Mesenchymal stem cell (in vitro differentiated cells and primary cell): Measurements from ENCODE around the gene FRMD4A.

ENCODE experiments used
- DNase-seq: peaks from one replicate; pipeline ENCODE4 v3.0.0-alpha.2; 2013
- H2AFZ ChIP-seq: one replicate; pipeline ENCODE4 v1.6.1; 2013; ENCODE audit warnings: low read depth, mild to moderate bottlenecking, control low read depth, inconsistent platforms, low read length, moderate library complexity
- H2AK5ac ChIP-seq: 2 replicates; pipeline ENCODE4 v1.6.1; 2013; ENCODE audit warnings: low read length, moderate library complexity, mild to moderate bottlenecking, inconsistent platforms; ENCODE audit not compliant: severe bottlenecking
- H2BK120ac ChIP-seq: one replicate; pipeline ENCODE4 v1.6.1; 2013; ENCODE audit warnings: low read depth, mild to moderate bottlenecking, inconsistent platforms, low read length, moderate library complexity
- H2BK12ac ChIP-seq, 2 experiments: one replicate each; pipeline ENCODE4 v1.6.1; 2013; ENCODE audit warnings: inconsistent platforms in 2 of 2, low read length in 2 of 2, mild to moderate bottlenecking in 2 of 2, moderate library complexity in 2 of 2, control low read depth in 1 of 2
- H2BK15ac ChIP-seq: one replicate; pipeline ENCODE4 v1.6.1; 2013; ENCODE audit warnings: mild to moderate bottlenecking, low read depth, inconsistent platforms; ENCODE audit not compliant: poor library complexity, severe bottlenecking
- H2BK5ac ChIP-seq: 2 replicates; pipeline ENCODE4 v1.6.1; 2013; ENCODE audit warnings: low read depth, mild to moderate bottlenecking, low read length, control low read depth, inconsistent platforms; ENCODE audit not compliant: poor library complexity, severe bottlenecking
- H3K14ac ChIP-seq, 2 experiments: one replicate each; pipeline ENCODE4 v1.6.1; 2013; ENCODE audit warnings: inconsistent platforms in 2 of 2, low read length in 2 of 2, control low read depth in 1 of 2, mild to moderate bottlenecking in 1 of 2, moderate library complexity in 1 of 2
- H3K18ac ChIP-seq, 2 experiments: one replicate each; pipeline ENCODE4 v1.6.1; 2013; ENCODE audit warnings: inconsistent platforms in 2 of 2, low read length in 2 of 2, control low read depth in 1 of 2, low read depth in 1 of 2, mild to moderate bottlenecking in 1 of 2
- H3K23ac ChIP-seq, 2 experiments: one replicate each; pipeline ENCODE4 v1.6.1; 2013; ENCODE audit warnings: inconsistent platforms in 2 of 2, low read length in 2 of 2, mild to moderate bottlenecking in 2 of 2, moderate library complexity in 2 of 2, control low read depth in 1 of 2
- H3K27ac ChIP-seq: 2 replicates; pipeline ENCODE4 v1.5.1; 2013; ENCODE audit warnings: mild to moderate bottlenecking, moderate library complexity, low read length, control low read depth, inconsistent platforms; ENCODE audit not compliant: poor library complexity, severe bottlenecking
- H3K27me3 ChIP-seq, 2 experiments: 2 replicates each; pipeline versions ENCODE4 v1.6.1 to v1.7.0; 2013; ENCODE audit warnings: low read length in 2 of 2, mild to moderate bottlenecking in 2 of 2, moderate library complexity in 2 of 2, control low read depth in 1 of 2, inconsistent platforms in 1 of 2; ENCODE audit not compliant: control insufficient read depth in 1 of 2, insufficient read depth in 1 of 2
- H3K36me3 ChIP-seq, 2 experiments: 2 replicates each; pipeline versions ENCODE4 v1.6.1 to v1.7.0; 2013; ENCODE audit warnings: low read length in 2 of 2, control low read depth in 1 of 2, inconsistent platforms in 1 of 2, low read depth in 1 of 2, mild to moderate bottlenecking in 1 of 2; ENCODE audit not compliant: insufficient read depth in 2 of 2, control insufficient read depth in 1 of 2
- H3K4ac ChIP-seq, 2 experiments: one replicate each; pipeline ENCODE4 v1.6.1; 2013; ENCODE audit warnings: inconsistent platforms in 2 of 2, low read length in 2 of 2, mild to moderate bottlenecking in 2 of 2, moderate library complexity in 2 of 2, control low read depth in 1 of 2, low read depth in 1 of 2
- H3K4me1 ChIP-seq: 2 replicates; pipeline ENCODE4 v1.6.1; 2013; ENCODE audit warnings: low read depth, low read length, control low read depth; ENCODE audit not compliant: control insufficient read depth, insufficient read depth
- H3K4me2 ChIP-seq: 2 replicates; pipeline ENCODE4 v1.6.1; 2013; ENCODE audit warnings: low read length, mild to moderate bottlenecking, inconsistent platforms; ENCODE audit not compliant: poor library complexity, severe bottlenecking
- H3K4me3 ChIP-seq, 2 experiments: 2 replicates each; pipeline versions ENCODE4 v1.5.1 to v1.7.0; 2013; ENCODE audit warnings: low read length in 2 of 2, mild to moderate bottlenecking in 2 of 2, control low read depth in 1 of 2, low read depth in 1 of 2; ENCODE audit not compliant: insufficient read depth in 1 of 2
- H3K79me1 ChIP-seq: replicated peaks from 2 replicates; pipeline ENCODE4 v1.6.1; 2013; ENCODE audit warnings: mild to moderate bottlenecking, control low read depth, low read length, inconsistent platforms; ENCODE audit not compliant: poor library complexity, severe bottlenecking
- H3K9ac ChIP-seq: 2 replicates; pipeline ENCODE4 v1.7.0; 2013; ENCODE audit warnings: mild to moderate bottlenecking, low read length, moderate library complexity
- H3K9me3 ChIP-seq: 2 replicates; pipeline ENCODE4 v1.7.0; 2013; ENCODE audit warnings: mild to moderate bottlenecking, low read length; ENCODE audit not compliant: control insufficient read depth
- H4K8ac ChIP-seq: one replicate; pipeline ENCODE4 v1.6.1; 2013; ENCODE audit warnings: inconsistent platforms, mild to moderate bottlenecking, low read length, moderate library complexity
- H4K91ac ChIP-seq: one replicate; pipeline ENCODE4 v1.6.1; 2013; ENCODE audit warnings: mild to moderate bottlenecking, low read length, inconsistent platforms
- WGBS: methylation state at CpG from one replicate; pipeline ENCODE4 v1.1.7; 2013; ENCODE audit warnings: mixed read lengths; 5-methylcytosine and 5-hydroxymethylcytosine counted together

FRMD4A gene

DNA sequence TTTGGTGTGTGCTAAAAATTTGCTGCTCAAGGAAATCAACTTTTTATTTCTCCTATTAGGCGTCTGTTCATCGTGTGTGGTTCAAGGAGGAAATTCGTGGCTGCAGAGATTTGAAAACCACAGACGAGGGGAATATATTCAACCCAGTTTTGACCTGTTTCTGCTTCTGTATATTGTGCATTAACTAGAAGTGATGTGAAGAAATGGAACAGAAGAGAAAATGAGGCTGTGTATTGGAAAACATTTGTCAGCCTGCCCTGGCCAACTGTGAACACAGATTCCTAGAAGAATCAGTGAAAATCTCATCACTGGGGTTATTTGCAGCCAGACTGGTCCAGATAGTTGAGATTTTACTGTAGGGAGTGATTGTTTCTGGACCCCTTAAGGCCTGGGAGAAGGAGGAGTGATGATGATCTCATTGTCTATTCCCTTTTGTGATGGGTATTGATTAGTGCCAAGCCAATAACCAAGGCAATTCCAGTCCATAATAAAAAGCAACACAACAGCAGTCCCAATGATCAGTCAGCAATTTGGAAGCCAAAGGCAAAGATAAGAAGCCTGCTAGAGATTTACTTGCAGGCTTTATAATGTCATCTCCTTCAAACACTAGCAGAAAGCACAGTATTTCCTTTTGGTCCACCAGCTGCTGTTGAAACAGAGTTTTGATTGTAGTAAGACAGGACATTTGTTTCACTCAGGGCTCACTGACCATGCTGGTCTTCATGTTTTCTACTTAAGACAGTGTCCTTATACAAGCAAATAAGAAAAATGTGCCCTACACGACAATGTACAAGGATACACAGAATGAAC is 404.5 kb downstream of the FRMD4A start:
- H3K4me2 ChIP-seq = no peak overlapping the region
- no peak overlapping the region for H2AFZ ChIP-seq
- no peaks in the 10 kb centered on the region for H3K36me3 ChIP-seq
- no peaks in the 10 kb centered on the region for H3K27me3 ChIP-seq
- peaks cover 5% of the 10 kb centered on the region for H3K4me1 ChIP-seq
- H3K23ac ChIP-seq = no peak overlapping the region
- no peak overlapping the region for H3K4ac ChIP-seq
- no peak overlapping the region for H3K27ac ChIP-seq
- peak overlapping the region; percentile 31 for H2AK5ac ChIP-seq
- H4K91ac ChIP-seq = no peak overlapping the region
- no peak for DNase-seq
- WGBS = 94% methylated on average over 5 of the region's 5 CpGs
- H3K9me3 ChIP-seq = no peaks in the 10 kb centered on the region
- H3K18ac ChIP-seq = no peak overlapping the region
- no peak overlapping the region for H2BK120ac ChIP-seq
- no peak overlapping the region for H2BK15ac ChIP-seq
- H2BK12ac ChIP-seq = no peak overlapping the region
- H4K8ac ChIP-seq = no peak overlapping the region
- no peak overlapping the region for H3K9ac ChIP-seq
- H2BK5ac ChIP-seq = no peak overlapping the region
- no peak overlapping the region for H3K4me3 ChIP-seq
- H3K14ac ChIP-seq = no peak overlapping the region
- H3K79me1 ChIP-seq = no peaks in the 10 kb centered on the region

DNA sequence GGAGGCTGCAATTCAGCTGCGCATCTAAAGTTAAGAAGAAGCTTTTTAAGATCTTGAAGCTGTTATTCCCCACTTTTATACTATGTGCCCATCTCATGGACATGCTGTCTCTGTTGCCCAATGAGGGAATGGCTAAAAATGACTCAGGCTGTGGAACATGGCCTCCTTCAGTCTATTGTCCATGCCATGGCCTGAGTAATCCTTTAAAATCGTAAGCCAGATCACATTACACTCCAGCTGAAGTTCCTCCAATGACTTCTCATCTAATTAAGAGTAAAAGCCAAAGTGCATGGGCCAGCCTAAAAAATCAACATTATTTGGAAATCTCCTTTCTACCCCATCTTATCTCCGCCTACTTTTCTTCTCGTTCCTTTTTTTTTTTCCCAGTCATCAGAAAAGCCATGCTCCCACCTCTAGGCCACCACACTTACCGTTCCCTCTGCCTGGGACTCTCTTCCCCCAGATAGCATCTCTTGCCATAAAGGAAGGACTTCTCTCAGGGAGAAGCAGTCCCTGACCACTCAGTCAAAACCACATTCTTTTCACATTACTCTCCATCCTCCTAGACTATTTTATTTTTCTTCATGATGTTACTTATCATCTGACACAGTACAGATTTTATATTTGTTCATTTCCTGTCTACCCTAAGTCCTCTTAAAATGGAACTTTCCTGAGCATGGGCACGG is 406.5 kb downstream of the FRMD4A start:
- Histone ChIP-seq H3K4me3 (no peak overlapping the region), H3K9me3 (no peaks in the 10 kb centered on the region), H2BK120ac (peak overlapping the region; percentile 15), H2AFZ (no peak overlapping the region), H3K4me2 (no peak overlapping the region), H2AK5ac (peak overlapping the region; percentile 99), H2BK12ac (peak overlapping the region in 1 of 2 experiments; percentile 80), H2BK15ac (no peak overlapping the region), H3K4me1 (peaks cover 8% of the 10 kb centered on the region), H3K23ac (no peak overlapping the region), H3K36me3 (no peaks in the 10 kb centered on the region), H3K18ac (peak overlapping the region in 1 of 2 experiments; percentile 64), H4K91ac (peak overlapping the region; percentile 65), H3K27me3 (no peaks in the 10 kb centered on the region), H3K4ac (no peak overlapping the region), H2BK5ac (no peak overlapping the region), H3K27ac (peak overlapping the region; percentile 86), H3K9ac (peak overlapping the region; percentile 72), H3K79me1 (no peaks in the 10 kb centered on the region), H3K14ac (no peak overlapping the region), H4K8ac (no peak overlapping the region)
- 51% methylated on average over 6 of the region's 6 CpGs for WGBS
- DNase-seq = peak; percentile 80

DNA sequence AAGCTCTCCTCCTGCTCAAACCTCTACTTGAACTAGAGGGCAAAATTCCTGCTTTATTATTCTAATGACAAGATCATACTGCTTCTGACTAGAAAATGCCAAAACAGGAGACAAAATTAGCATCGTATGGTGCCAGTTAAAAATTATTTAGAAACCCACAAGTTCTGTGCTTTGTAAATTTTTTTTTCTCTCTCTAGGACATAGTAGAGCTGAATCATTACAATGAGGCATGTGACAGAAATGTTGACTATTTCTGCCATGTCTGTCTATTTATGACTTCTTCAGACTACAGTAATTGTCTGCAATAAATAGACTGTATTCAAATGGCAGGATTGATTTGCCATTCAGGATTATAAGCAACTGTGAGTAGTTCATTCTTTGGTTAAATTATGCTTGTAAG is 408.1 kb downstream of the FRMD4A start:
- H2AK5ac ChIP-seq = no peak overlapping the region
- WGBS = no CpG with 5 or more reads among the region's 1 CpG
- no peaks in the 10 kb centered on the region for H3K9me3 ChIP-seq

DNA sequence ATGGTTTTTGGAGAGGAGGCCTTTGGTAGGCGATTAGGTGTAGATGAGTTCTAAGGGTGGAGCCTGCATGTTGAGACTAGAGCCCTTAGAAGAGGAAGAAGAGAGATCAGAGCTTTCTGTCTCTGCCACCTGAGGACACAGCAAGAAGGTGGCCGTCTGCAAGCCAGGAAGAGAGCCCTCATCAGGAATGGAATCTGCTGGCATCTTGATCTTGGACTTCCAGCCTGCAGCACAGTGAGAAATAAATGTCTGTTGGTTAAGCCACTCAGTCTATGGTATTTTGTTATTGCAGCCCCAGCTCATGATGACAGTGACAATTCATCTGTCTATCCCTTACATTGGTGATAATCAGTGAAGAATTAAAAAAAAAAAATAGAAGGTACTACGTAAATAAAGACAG is 408.8 kb downstream of the FRMD4A start:
- Histone ChIP-seq H2BK12ac (no peak overlapping the region), H3K4me3 (no peak overlapping the region), H2BK15ac (no peak overlapping the region), H3K9ac (peak overlapping the region; percentile 41), H3K9me3 (no peaks in the 10 kb centered on the region), H3K4me1 (peaks cover 10% of the 10 kb centered on the region), H2AFZ (no peak overlapping the region), H4K8ac (no peak overlapping the region), H2BK120ac (no peak overlapping the region), H3K4ac (no peak overlapping the region), H3K23ac (no peak overlapping the region), H3K4me2 (no peak overlapping the region), H3K79me1 (no peaks in the 10 kb centered on the region), H3K36me3 (no peaks in the 10 kb centered on the region), H2AK5ac (peak overlapping the region; percentile 89), H3K27me3 (no peaks in the 10 kb centered on the region), H3K18ac (no peak overlapping the region), H3K27ac (peak overlapping the region; percentile 39), H3K14ac (no peak overlapping the region), H4K91ac (no peak overlapping the region), H2BK5ac (no peak overlapping the region)
- WGBS = 94% methylated on average over 2 of the region's 3 CpGs
- no peak for DNase-seq

More for the DNA sequence above, 408.1 kb downstream of the FRMD4A start:
- Histone ChIP-seq H3K4me3 (no peak overlapping the region), H3K79me1 (no peaks in the 10 kb centered on the region), H2BK120ac (no peak overlapping the region), H3K14ac (no peak overlapping the region), H3K18ac (no peak overlapping the region), H3K36me3 (no peaks in the 10 kb centered on the region), H3K4me2 (no peak overlapping the region), H3K27me3 (no peaks in the 10 kb centered on the region), H3K4me1 (peaks cover 9% of the 10 kb centered on the region), H2BK15ac (no peak overlapping the region), H4K91ac (no peak overlapping the region), H2AFZ (no peak overlapping the region), H3K4ac (no peak overlapping the region), H4K8ac (no peak overlapping the region), H2BK12ac (no peak overlapping the region), H3K23ac (no peak overlapping the region), H2BK5ac (no peak overlapping the region), H3K27ac (peak overlapping the region; percentile 49), H3K9ac (peak overlapping the region; percentile 41)
- DNase-seq = peak; percentile 53
